HepG2 (cell line): ENCODE measurements around the gene EGFLAM. TPM values are rescaled to one million over a fixed set of nuclear protein-coding genes. Genes with fewer than 3 reads are reported as not detected.

Experiments
- CEBPB ChIP-seq: IDR thresholded peaks from 2 replicates; pipeline ENCODE4 v1.6.1; 2011; ENCODE audit warnings: low read depth, low read length, improper control_type of control experiment, borderline replicate concordance
- ZNF33B ChIP-seq: sonication (generic); formaldehyde crosslinking; IDR thresholded peaks from 2 replicates; pipeline ENCODE4 v1.5.1; 2020; ENCODE audit warnings: mild to moderate bottlenecking, missing genetic modification reagents
- polyA plus RNA-seq, 8 experiments: library from polyadenylated mRNA; depleted of rRNA in 3 of 8; stranded (reverse) in 7 of 8; unstranded in 1 of 8; fragments of >200 nt; fragmentation: Illumina TruSeq in 4 of 8; extraction: Trizol in 4 of 8; gene quantifications; 2 replicates each; pipeline versions ENCODE4 v1.2.1 to v1.2.3, GENCODE V29; 2011 to 2016; ENCODE audit warnings: low read depth in 4 of 8, missing spikeins in 1 of 8, mixed read lengths in 1 of 8; ENCODE audit not compliant: insufficient read depth in 1 of 8
- total RNA-seq, 5 experiments: library from RNA; depleted of rRNA; stranded (reverse); fragments of >200 nt; fragmentation: Illumina TruSeq; extraction: Trizol; gene quantifications; 2 replicates each; pipeline ENCODE4 v1.2.3, GENCODE V29; 2016; ENCODE audit warnings: low read depth in 1 of 5
- TF ChIP-seq, protein P1 (sequence below): sonication (generic); formaldehyde crosslinking; IDR thresholded peaks from 2 replicates; pipeline ENCODE4 v1.4.0; 2020; ENCODE audit warnings: mild to moderate bottlenecking, missing genetic modification reagents

Gene EGFLAM
- total and polyA plus RNA-seq, 2 of the 13 experiments (the other 11 are each of a cell fraction or from before 2014, with no cell fraction given): not detected

GRCh38 chr5:38258319-38259061 is at the start of gene EGFLAM (continued):
- TF ChIP-seq, protein P1, sequence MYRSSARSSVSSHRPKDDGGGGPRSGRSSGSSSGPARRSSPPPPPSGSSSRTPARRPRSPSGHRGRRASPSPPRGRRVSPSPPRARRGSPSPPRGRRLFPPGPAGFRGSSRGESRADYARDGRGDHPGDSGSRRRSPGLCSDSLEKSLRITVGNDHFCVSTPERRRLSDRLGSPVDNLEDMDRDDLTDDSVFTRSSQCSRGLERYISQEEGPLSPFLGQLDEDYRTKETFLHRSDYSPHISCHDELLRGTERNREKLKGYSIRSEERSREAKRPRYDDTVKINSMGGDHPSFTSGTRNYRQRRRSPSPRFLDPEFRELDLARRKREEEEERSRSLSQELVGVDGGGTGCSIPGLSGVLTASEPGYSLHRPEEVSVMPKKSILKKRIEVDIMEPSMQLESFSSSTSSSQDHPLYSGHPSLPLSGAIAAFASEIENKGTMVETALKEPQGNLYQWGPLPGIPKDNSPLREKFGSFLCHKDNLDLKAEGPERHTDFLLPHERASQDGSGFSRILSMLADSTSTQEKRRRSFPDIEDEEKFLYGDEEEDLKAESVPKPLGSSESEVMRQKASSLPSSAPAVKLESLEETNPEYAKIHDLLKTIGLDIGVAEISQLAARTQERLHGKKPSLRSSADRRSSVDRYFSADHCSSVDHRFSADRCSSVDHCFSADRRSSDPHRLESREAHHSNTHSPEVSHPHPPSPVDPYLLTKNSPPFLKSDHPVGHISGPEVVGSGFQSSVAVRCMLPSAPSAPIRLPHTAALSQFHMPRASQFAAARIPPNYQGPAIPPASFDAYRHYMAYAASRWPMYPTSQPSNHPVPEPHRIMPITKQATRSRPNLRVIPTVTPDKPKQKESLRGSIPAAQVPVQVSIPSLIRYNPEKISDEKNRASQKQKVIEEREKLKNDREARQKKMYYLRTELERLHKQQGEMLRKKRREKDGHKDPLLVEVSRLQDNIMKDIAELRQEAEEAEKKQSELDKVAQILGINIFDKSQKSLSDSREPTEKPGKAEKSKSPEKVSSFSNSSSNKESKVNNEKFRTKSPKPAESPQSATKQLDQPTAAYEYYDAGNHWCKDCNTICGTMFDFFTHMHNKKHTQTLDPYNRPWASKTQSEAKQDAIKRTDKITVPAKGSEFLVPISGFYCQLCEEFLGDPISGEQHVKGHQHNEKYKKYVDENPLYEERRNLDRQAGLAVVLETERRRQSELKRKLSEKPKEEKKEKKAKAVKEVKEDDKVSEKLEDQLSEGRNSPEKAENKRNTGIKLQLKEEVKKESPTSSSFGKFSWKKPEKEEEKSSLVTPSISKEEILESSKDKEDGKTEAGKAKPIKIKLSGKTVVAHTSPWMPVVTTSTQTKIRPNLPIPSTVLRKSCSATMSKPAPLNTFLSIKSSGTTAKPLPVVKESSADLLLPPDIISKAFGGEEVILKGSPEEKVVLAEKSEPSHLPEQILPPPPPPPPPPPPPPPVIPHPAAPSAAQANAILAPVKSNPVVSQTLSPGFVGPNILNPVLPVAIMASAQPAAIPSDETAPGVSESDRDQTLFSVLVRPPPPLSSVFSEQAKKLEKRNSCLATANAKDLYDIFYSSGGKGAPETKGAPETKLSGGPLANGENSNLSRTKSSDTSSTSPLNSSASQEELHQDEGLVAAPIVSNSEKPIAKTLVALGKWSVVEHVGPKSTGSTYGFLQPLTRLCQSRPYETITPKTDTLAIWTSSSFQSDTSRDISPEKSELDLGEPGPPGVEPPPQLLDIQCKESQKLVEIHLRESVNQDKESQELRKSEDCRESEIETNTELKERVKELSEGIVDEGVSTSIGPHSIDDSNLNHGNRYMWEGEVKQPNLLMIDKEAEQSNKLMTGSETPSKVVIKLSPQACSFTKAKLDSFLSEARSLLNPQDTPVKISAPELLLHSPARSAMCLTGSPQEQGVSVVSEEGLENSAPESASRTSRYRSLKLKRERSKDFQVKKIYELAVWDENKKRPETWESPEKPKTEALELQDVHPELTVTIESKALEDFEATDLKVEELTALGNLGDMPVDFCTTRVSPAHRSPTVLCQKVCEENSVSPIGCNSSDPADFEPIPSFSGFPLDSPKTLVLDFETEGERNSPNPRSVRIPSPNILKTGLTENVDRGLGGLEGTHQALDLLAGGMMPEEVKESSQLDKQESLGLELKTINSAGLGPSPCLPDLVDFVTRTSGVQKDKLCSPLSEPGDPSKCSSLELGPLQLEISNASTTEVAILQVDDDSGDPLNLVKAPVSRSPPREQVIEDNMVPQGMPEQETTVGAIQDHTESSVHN (CRISPR knock-in tag): no peak
- TF ChIP-seq ZNF33B (CRISPR knock-in tag): no peak
- TF ChIP-seq CEBPB: no peak
